ELR (cell line): ENCODE results near the gene PSMD9.
"Not testable (repeated sequence)": the region's sequence is repeated elsewhere in the genome, so short reads cannot be mapped to it uniquely, and the experiment has no call there.

Experiments
- DNase-seq: peaks from one replicate; pipeline ENCODE4 v3.0.0-alpha.2; 2015; ENCODE audit warnings: low read depth

Gene PSMD9

DNA sequence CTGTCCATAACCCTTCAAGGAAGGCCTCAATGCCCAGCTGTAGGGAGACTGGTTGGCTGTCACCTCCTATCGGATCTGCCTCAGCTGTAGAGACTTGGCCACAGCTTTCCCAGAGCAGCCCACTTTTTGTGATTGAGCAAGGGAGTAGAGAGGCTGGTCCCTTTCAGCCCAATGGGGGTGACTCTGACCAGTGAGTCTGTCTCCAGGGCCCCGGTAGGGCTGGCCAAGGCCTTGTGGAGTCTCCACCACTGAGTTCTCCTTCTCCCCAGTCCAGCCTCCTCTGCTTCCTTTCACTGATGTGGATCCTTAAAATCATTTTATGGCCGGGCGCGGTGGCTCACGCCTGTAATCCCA lies 15.4 kb upstream of the PSMD9 start:
- DNase-seq, result no peak

DNA sequence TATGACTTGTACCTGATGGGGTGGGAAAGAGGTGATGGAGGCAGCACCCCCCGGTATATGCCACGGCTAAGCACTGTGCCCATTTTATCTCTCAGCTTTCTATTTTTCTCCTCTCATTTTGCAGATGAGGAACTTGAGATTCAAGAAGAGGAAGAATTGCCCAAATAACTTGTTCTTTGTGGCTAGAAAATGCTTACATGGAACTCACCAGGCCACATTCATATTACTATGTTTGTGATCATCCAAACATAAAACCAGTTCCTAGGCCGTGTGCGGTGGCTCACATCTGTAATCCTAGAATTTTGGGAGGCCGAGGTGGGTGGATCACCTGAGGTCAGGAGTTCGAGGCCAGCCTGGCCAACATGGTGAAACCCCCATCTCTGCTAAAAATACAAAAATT lies 14.5 kb upstream of the PSMD9 start:
- no peak for DNase-seq

DNA sequence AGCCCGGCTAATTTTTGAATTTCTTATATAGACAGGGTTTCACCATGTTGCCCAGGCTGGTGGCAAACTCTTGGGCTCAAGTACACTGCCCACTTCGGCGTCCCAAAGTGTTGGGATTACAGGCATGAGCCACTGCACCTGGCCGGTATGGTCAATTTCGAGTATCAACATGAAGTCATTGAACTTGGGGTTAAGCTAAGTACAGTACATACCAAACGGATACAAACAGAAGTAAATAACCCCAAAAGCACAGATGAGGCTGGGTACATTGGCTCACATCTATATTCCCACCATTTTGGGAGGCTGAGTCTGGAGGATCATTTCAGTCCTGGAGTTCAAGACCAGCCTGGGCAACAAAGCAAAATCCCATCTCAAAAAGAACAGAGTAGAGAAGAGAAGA lies 13.0 kb upstream of the PSMD9 start:
- DNase-seq, result no peak

DNA sequence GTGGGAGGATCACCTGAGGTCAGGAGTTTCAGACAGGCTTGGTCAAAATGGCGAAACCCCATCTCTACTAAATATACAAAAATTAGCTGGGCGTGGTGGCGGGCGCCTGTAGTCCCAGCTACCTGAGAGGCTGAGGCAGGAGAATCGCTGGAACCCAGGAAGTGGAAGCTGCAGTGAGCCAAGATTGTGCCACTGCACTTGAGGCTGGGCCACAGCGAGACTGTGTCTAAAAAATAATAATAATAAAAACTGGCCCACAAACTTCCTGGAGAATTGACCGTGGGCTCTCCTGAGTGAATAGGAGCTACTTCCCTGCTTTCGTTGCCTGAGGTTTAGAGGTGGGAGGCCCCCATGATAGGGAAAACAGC lies 12.5 kb upstream of the PSMD9 start:
- not testable (repeated sequence) for DNase-seq

DNA sequence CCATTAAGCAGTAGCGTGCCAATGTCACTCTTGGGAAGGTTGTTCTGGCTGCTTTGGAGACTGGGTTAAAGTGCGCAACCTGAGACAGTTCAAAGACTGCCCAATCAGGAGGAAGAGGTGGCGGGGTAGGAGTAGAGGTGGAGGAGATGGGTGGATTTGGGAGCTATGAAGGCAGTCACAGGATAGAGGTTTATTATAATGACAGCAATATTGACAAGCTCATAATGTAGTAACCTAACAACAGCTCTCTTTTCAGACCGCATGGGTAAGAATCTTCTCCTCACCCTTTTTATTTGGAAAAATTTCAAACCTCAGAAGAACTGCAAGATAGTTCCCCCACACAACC lies 5.3 kb upstream of the PSMD9 start:
- no peak for DNase-seq

DNA sequence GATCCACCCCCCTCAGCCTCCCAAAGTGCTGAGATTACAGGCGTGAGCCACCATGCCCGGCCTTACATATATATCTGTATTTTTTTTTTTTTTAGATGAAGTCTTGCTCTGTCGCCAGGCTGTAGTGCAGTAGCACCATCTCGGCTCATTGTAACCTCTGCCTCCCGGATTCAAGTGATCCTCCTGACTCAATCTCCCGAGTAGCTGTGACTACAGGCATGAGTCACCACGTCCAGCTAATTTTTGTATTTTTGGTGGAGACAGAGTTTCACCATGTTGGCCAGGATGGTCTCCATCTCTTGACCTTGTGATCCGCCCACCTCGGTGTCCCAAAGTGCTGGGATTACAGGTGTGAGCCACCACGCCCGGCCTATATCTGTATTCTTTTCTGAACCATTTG lies 3.5 kb upstream of the PSMD9 start:
- peak; percentile 81 for DNase-seq

DNA sequence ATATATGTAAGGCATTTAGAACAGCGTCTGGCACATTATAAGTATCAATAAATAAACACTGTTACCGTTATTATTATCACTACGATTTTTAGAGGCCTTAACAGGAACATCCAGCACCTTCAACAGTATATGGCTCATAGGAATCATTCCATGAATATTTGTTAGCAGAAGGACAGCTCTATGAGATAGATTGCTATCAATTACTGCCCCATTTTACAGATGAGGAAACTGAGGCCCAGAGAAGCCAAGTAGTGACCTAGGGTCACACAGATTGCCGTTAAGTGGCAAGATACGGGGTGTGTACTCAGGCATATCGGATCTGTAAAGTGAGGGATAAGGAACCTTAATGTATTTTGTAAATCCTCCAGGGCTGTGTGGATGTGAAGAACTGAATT lies 510 bp upstream of the PSMD9 start:
- DNase-seq, result no peak

DNA sequence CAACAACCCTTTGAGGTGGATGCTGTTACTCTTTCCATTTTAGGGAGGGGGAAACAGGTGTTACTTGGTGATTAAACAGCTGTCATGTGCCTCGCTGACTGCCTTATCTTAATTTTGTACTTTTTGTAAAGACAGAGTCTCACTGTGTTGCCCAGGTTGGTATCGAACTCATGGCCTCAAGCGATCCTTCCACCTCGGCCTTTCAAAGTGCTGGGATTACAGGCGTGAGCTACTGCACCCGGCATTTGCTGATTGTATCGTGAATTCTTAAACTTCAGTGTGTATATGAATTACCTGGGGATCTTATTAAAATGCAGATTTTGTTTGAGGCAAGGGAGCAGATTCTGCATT lies 659 bp downstream of the PSMD9 start:
- no peak for DNase-seq

DNA sequence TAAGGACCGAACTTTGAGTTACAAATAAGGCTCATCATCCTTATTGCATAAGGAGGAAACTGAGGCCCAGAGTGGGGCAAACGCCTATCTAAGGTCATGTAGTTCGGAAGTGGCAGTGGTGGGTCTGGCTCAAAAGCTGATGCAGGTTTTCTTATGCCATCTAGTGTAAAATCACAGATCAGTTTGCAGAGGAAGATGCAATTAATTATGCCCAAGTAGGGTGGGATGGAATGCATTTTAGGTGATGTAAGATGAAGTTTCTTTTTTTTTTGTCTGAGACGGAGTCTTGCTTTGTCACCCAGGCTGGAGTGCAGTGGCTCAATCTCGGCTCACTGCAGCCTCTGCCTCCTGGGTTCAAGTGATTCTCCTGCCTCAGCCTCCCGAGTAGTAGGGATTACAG lies 1.1 kb downstream of the PSMD9 start:
- DNase-seq, result peak; percentile 22

DNA sequence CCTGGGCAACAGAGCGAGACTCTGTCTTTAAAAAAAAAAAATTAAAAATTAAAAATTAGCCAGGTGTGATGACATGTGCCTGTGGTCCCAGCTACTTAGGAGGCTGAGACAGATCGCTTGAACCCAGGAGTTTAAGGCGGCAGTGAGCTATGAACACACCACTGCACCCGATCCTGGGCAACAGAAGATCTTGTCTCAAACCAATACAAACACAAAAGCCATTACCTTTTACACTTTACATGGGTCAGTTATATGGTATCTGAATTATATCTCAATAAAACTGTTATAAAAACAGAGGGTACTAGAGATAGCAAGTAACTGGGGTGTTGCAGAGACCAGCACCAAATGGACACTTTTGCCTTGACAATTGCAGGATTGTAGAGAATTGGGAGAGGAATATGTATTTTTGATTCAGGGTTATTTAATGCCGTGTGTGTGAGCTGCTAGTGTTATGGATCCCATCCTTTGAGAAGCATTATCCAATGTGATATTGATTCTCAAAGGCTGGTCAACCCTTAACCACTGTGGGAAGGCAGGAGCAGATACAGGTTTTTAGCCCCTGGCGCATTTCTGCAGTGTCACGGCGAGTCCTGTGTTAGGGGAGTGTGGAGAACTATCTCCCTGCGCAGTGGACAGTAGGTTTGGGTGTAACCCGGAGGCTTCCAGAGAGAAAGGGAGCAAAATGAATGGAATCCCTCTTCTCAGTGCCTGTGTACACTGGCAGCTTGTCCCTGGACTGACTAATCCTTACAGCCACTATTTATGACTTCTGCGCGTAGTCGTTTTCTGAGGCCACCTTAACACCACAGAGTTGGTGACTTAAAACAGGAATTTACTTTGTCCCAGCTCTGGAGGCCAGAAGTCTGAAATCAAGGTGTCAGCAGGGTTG lies 4.3 kb downstream of the PSMD9 start:
- no peak for DNase-seq

DNA sequence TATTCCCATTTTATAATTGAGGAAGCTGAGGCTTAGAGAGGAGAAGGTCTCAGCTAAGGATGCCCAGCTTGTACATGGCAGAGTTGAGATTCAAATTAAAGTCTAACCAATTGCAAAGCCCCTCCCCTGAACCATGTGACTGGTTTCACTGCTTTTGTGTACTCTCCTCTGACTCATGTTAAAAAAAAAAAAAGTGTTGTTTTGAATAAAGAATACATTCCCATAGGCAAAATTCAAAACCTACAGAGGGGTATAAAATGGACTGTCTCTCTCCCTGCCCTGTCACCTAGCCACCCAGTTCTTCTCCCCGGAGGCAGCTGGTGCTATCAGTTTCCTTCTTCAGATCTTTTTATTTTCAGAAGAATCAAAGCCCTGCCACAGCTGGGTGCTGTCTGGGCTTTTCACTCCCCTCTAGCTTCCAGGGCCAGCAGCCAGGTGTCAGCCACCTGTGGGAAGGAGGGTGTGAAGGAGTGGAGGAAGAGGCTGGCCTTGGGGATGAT lies 5.4 kb downstream of the PSMD9 start:
- DNase-seq, result peak; percentile 80

DNA sequence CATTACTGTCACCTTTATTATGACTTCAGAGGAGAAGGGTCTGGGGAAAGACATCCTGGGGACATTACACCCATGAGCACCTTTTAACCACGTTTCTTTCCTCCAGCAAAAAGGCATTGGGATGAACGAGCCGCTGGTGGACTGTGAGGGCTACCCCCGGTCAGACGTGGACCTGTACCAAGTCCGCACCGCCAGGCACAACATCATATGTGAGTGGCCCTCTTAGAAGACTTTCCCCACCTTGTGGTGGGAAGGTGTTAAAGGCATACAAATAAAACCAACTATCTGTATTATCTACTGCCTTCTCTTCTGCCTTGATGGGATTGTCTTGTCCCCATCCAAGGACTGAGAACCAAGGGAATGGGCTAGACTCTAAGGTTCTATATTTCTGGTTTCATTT lies 6.0 kb downstream of the PSMD9 start:
- peak; percentile 54 for DNase-seq

DNA sequence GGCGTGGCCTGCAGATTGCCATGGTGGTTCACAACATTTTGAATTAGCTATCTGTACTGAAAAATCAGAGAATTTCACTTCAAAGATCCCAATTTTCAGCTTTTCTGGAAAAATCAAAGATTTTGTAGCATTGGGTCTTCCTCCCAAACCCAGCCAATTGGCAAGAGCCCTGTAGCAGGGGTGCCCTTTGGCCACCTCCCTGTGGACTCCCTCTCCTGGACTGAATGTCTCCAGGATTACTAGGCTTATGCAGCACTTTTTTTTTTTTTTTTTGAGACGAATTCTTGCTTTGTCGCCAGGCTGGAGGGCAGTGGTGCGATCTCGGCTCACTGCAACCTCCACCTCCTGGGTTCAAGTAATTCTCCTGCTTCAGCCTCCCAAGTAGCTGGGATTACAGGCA lies 9.7 kb downstream of the PSMD9 start:
- no peak for DNase-seq

DNA sequence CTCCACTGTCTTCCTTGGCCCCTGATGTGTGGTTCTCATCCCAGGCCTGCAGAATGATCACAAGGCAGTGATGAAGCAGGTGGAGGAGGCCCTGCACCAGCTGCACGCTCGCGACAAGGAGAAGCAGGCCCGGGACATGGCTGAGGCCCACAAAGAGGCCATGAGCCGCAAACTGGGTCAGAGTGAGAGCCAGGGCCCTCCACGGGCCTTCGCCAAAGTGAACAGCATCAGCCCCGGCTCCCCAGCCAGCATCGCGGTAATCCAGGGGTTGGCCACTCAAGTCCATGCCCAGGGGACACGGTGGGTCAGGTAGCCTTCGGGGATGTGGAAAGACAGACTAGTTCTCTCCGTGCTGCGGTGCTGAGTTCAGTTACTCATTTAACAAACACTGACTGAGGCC lies 11.0 kb downstream of the PSMD9 start:
- DNase-seq, result no peak

DNA sequence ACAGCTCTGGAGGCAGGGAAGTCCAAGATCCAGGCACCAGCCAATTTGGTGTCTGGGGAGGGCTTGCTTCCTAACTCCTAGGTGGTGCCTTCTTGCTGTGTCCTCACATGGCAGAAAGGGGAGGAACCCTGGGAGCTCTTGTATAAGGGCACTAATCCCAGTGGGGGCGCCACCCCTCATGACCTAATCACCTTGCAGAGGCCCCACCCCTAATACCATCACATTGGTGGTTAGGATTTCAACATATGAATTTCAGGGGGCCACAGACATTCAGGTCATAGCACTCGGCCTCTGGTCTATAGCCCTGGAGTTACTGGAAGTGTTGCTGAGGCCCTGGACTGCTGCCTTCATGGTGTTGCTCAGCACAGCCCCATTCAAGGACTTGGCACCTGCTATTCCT lies 14.6 kb downstream of the PSMD9 start:
- no peak for DNase-seq

DNA sequence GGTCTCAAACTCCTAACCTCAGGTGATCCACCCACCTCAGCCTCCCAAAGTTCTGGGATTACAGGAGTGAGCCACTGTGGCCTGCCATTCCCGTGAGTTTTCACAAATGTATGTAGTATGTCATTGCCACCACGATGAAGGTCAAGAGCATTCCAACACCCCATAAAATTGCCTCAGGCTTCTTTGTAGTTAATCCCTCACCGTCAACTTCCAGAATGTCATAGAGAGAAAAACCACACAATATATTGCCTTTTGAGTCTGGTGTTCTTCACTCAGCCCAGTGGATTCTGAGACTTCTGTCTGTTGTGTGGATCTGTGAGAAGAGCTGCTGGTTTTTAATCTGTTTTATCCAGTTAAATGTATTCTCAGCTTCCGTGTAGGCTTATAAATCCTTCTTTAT lies 17.2 kb downstream of the PSMD9 start:
- peak; percentile 62 for DNase-seq

DNA sequence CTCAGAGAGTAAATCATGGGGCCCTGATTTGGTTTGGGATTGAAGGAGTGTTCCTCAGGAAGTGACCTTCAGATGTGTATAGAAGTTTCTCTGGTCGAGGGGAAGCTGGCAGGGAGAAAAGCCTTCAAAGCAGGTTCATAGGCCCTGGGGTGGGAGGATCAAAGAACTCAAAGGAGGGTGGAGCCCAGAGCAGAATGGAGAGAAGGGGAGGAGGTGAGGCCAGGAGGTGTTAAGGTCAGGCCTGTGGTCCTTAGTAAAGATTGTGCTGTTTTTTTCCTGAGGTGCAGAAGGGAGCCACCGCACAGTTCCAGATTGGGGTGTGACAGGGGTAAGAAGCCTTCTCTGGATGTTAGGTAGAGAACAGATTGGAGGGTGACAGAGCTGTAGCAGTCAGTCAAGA lies 20.1 kb downstream of the PSMD9 start:
- no peak for DNase-seq

DNA sequence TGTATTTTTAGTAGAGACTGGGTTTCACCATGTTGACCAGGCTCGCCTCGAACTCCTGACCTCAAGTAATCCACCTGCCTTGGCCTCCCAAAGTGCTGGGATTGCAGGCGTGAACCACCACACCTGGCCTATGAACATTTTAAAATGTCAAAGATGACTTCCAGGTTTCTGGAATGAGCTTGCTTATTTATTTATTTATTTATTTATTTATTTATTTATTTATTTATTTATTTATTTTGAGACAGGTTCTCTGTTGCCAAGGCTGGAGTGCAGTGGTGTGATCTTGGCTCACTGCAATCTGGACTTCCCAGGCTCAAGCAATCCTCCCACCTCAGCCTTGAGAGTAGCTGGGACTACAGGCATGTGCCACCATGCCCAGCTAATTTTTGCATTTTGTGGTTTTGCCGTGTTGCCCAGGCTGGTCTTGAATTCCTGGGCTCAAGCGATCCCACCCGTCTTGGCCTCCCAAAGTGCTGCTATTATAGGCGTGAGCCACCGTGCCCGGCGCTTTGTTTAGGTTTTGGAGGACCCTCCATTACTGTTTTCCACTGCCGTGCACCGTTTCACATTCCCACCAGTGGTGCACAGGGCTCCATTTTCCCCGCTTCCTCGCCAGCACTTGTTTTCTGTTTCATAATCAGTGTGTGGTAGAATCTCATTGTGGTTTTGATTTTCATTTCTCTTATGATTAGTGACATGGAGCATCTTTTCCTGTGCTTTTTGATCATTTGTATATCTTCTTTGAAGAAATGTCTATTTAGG lies 23.4 kb downstream of the PSMD9 start:
- DNase-seq, result no peak

DNA sequence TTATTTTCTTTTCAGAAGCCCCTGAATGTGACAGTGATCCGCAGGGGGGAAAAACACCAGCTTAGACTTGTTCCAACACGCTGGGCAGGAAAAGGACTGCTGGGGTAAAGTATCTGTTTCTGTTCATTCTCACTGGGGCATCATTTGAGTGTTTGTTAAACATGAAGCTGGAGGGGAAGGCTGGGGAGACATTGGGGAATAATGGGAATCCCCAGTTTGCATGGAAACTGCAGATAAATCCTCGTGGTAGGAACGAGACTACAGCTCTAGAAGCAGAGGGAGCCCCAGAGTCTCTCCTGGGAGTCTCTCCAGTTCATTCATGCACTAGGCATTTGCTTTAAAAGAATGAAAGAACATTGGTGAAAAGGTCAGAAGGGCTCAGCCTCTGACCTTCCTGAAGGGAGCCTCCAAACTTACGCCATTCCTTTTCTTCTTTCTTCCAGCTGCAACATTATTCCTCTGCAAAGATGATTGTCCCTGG lies 27.3 kb downstream of the PSMD9 start:
- no peak for DNase-seq

DNA sequence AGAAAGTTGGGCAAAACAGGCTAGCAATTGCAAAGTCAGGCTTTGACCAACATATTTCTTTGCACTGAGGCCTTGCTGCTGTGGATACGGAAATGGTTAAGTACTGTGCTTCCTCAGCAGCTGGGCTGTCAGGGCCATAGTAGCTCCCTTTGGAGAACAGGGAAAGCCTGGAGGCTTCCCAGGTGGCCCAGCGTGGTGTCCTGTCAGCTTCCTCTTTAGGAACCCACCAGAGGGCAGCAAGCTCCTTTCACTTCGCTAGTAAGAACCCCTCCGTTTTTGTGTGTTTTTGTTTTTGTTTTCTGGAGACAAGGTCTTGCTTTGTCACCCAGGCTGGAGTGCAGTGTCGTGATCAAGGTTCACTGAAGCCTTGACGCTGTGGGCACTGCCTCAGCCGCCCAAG lies 28.1 kb downstream of the PSMD9 start:
- DNase-seq, result peak; percentile 32

DNA sequence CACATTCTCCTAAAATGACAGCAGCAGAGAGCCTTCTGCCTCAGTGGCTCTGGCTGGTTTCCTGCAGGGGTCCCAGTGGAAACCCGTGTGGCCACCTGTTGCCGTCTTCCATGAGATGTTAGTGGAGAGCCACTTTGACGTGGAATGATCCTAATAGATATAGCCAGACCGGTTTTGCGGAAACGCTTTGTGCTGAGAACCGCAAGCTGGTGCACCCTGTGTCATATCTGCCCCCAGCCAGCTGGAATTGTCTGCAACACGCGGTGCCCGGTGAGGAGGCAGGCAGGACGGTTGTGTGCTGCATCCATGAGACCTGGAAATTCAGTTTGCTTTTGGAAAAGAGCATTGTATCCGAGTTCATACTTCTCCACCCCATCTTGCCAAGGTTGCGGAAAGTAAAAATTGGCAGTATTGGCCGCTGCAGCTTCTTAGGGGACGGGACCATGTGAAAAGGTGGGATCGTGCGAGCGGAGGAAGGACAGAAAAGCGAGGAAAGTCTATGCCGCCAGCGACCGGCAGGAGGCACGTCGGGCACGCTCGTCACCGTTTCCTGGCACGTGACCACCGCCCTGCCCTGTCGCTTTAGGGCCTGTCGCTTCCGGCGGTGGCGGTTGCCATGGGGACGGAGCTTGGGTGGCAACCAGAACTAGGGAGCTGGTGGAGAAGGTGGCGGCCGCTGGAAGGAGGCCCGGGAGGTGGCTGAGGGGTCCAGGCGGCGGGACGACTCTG lies 29.5 kb downstream of the PSMD9 start, which contains the start of gene CFAP251:
TSS of gene CFAP251 (plus strand) at position 643 of the 729 bp plus-strand sequence. CDS start 2,714 bp downstream, outside the sequence.
- peak; percentile 72 for DNase-seq

DNA sequence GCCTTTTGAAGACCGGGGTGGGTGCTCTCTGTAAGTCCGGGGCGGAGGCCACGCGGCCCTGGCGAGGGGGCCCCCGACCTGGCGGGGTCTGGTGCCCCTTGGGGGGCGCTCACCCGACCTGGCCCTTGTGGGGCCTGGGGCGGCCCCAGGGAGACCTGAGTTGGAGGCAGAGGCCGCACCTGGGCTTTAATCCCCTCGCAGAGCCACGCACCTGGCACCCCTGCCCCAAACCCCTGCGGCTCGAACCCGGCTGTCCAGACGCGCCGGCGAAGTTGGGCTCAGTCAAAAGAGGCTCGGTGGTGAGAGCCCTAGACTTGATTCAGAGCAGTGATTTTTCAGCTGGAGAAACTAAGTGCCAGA lies 30.1 kb downstream of the PSMD9 start:
- DNase-seq, result no peak

DNA sequence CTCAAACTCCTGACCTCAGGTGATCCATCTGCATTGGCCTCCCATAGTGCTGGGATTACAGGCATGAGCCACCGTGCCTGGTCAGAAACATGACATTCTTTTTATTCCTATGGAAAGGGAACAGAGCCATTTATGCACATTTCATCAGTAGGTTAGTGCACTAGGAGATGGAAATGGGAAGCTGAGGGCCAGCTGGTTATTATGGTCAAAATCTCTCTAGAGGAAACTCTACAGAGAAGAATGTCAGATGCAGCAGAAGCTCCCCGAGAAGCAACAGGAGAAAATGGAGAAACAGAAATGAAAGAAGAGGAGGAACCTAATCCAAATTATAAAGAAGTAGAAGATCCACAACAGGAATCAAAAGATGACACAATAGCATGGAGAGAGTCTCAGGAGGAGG lies 32.5 kb downstream of the PSMD9 start:
- DNase-seq, result no peak
